ENCODE data around the gene RELT.

DNA sequence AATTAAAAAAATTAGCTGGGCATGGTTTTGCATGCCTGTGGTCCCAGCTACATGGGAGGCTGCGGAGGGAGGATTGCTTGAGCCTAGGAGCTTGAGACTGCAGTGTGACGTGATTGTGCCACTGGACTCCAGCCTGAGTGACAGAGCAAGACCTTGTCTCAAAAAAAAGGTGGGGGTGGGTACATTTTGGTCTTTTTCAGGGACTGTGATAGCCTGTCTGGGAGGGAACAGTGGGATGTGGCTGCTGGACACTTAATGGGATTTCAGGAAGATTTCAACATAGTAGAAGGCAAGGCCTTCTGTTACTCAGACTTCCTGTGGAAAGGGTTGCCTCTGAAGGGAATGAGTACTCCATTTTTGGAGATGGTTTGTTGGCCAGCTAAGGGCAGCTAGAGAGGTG, 40.6 kb downstream of the RELT start:
- TF ChIP-seq, protein P1, sequence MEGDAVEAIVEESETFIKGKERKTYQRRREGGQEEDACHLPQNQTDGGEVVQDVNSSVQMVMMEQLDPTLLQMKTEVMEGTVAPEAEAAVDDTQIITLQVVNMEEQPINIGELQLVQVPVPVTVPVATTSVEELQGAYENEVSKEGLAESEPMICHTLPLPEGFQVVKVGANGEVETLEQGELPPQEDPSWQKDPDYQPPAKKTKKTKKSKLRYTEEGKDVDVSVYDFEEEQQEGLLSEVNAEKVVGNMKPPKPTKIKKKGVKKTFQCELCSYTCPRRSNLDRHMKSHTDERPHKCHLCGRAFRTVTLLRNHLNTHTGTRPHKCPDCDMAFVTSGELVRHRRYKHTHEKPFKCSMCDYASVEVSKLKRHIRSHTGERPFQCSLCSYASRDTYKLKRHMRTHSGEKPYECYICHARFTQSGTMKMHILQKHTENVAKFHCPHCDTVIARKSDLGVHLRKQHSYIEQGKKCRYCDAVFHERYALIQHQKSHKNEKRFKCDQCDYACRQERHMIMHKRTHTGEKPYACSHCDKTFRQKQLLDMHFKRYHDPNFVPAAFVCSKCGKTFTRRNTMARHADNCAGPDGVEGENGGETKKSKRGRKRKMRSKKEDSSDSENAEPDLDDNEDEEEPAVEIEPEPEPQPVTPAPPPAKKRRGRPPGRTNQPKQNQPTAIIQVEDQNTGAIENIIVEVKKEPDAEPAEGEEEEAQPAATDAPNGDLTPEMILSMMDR (IDR thresholded peaks at IDR 0.05): no peak
- no peak for TF ChIP-seq ZFX (IDR thresholded peaks at IDR 0.05; ENCODE audit: borderline replicate concordance)
